ENCODE results near the gene SDC4.
A peak's percentile ranks its signal among the peaks of the same experiment; 100 is the strongest.

The SDC4 gene

DNA sequence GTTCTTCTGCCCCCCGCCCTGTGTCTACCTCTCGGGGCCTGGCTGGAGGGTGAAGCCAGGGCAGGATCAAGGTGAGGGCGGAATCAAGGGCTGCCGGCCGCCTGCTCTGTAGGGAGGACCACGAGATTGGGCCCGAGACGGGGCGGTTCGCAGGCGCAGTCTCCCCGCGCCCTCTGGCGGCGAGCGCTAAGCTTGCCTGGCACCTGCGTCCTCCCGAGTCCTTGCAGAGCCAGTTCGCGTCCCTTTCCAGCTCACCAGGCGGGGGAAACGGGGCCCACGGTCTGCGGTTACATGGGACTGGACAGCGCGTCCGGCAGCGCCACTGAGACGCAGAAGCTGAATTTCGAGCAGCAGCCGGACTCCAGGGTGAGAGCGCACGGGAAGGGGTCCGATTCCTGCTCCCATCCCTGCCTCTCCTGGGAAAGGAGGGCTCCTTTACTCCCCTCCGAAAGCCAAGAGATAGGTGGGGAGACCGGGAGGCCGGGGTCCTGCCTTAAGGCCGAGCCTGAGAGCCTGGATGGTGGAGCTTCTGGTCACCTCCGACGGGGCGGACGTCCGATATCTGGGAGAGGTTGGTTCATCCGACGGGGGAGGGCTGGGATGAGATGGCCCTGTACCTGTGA lies 36.5 kb downstream of the SDC4 start:
- H2AFZ ChIP-seq (ENCODE audit: low read length) = peak overlapping the region; percentile 55
- no peaks in the 10 kb centered on the region for H3K4me1 ChIP-seq (ENCODE audit: low read length)
- DNase-seq = peak; percentile 61
- no peak overlapping the region for H3K27ac ChIP-seq (ENCODE audit: low read length)
- H3K27me3 ChIP-seq (replicated peaks; ENCODE audit: insufficient read depth, low read length) = no peaks in the 10 kb centered on the region; the same call in 1 of the 2 replicates
- peak overlapping the region; percentile 51; the same call in 1 of the 2 replicates for H3K4me2 ChIP-seq (ENCODE audit: low read depth, low read length)
- no peak overlapping the region for H3K9ac ChIP-seq (ENCODE audit: low read length)
- H4K20me1 ChIP-seq (ENCODE audit: insufficient read depth, low read length) = no peaks in the 10 kb centered on the region
- no peaks in the 10 kb centered on the region for H3F3A ChIP-seq (ENCODE audit: insufficient read depth, low read length)
- H3K9me3 ChIP-seq (replicated peaks; ENCODE audit: insufficient read depth, low read length) = no peaks in the 10 kb centered on the region
- TF ChIP-seq EZH2 (optimal IDR thresholded peaks at IDR 0.05; ENCODE audit: low read depth, low read length) (no peak), EZH2phosphoT487 (IDR thresholded peaks at IDR 0.05; ENCODE audit: low read length) (no peak)
- TF ChIP-seq, protein P1, sequence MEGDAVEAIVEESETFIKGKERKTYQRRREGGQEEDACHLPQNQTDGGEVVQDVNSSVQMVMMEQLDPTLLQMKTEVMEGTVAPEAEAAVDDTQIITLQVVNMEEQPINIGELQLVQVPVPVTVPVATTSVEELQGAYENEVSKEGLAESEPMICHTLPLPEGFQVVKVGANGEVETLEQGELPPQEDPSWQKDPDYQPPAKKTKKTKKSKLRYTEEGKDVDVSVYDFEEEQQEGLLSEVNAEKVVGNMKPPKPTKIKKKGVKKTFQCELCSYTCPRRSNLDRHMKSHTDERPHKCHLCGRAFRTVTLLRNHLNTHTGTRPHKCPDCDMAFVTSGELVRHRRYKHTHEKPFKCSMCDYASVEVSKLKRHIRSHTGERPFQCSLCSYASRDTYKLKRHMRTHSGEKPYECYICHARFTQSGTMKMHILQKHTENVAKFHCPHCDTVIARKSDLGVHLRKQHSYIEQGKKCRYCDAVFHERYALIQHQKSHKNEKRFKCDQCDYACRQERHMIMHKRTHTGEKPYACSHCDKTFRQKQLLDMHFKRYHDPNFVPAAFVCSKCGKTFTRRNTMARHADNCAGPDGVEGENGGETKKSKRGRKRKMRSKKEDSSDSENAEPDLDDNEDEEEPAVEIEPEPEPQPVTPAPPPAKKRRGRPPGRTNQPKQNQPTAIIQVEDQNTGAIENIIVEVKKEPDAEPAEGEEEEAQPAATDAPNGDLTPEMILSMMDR (IDR thresholded peaks at IDR 0.05; ENCODE audit: low read length) = peak; percentile 90
- no peaks in the 10 kb centered on the region for H3K9me2 ChIP-seq (replicated peaks; ENCODE audit: insufficient read depth, low read length)
- H3K36me3 ChIP-seq (replicated peaks; ENCODE audit: insufficient read depth, low read length) = no peaks in the 10 kb centered on the region
- H3K79me2 ChIP-seq (ENCODE audit: low read length) = no peaks in the 10 kb centered on the region
- H3K4me3 ChIP-seq (ENCODE audit: low read length) = no peak overlapping the region; the same call in 1 of the 2 replicates

DNA sequence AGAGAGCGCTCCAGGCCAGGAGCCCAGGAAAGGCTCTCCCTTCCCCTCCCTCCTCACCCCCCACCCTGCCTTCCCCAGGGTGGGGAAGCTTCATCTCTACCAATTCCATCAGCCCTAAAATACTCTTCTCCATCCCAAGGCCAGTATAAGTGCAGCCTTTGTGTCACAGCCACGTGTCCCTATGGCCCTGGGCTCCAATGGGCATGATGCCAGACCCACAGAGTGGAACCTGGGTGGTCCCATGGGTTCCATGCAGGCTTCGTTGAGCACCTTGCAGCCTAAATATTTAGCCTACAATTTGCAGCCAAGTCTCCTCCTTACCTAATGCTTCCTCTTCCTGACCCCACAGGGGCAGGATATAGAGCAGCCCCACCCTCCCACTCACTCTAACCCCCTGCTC lies 39.1 kb downstream of the SDC4 start:
- Histone ChIP-seq H4K20me1 (ENCODE audit: insufficient read depth, low read length) (no peaks in the 10 kb centered on the region), H3K4me1 (ENCODE audit: low read length) (no peaks in the 10 kb centered on the region), H3K36me3 (replicated peaks; ENCODE audit: insufficient read depth, low read length) (no peaks in the 10 kb centered on the region)

DNA sequence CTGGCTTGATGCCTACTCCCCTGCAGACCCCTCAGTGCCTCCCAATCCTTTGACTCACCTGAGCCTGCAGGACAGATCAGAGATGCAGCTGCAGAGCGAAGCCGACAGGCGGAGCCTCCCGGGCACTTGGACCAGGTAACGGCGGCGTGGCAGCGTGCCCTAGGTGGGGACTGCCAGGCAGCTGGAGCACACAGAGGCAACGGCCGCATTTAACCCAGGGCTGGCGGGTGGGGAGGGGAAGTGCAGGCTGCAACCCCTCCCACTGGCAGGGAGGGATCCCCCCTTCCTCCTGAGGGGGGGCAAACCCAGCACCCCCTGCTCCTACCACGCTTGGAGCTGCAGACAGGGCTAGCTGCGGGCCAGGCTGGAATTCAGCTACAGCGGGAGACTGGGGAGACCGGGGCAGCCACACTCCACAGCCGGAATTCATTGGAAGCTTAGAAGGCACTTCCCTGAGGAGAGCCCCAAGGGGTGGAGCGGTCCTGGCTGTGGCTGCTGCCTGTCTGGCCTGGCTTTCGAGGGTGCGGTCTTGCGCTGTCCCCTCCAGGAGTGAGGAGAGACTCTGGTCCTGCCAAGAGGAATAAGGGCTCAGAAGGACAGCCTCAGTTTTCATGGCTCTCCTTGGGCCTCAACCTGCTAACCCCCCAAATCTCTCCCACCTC lies 40.0 kb downstream of the SDC4 start, which contains the start of gene MATN4:
Gene MATN4 (minus strand): TSS at position 183 of the 662 bp plus-strand sequence. CDS start 2,717 bp downstream, outside the sequence.
- Histone ChIP-seq H3F3A (ENCODE audit: insufficient read depth, low read length) (no peaks in the 10 kb centered on the region), H3K27me3 (replicated peaks; ENCODE audit: insufficient read depth, low read length) (peaks cover 4% of the 10 kb centered on the region; the same call in 1 of the 2 replicates), H2AFZ (ENCODE audit: low read length) (no peak within 1 kb of the TSS), H3K79me2 (ENCODE audit: low read length) (no peaks in the 10 kb centered on the region), H3K4me2 (ENCODE audit: low read depth, low read length) (no peak within 1 kb of the TSS), H3K9ac (ENCODE audit: low read length) (no peak within 1 kb of the TSS), H3K4me3 (ENCODE audit: low read length) (no peak within 1 kb of the TSS), H3K9me3 (replicated peaks; ENCODE audit: insufficient read depth, low read length) (no peaks in the 10 kb centered on the region), H3K36me3 (replicated peaks; ENCODE audit: insufficient read depth, low read length) (no peaks in the 10 kb centered on the region), H4K20me1 (ENCODE audit: insufficient read depth, low read length) (no peaks in the 10 kb centered on the region), H3K27ac (ENCODE audit: low read length) (no peak within 1 kb of the TSS), H3K4me1 (ENCODE audit: low read length) (no peaks in the 10 kb centered on the region), H3K9me2 (replicated peaks; ENCODE audit: insufficient read depth, low read length) (no peaks in the 10 kb centered on the region)
- TF ChIP-seq EZH2 (optimal IDR thresholded peaks at IDR 0.05; ENCODE audit: low read depth, low read length) (no peak), EZH2phosphoT487 (IDR thresholded peaks at IDR 0.05; ENCODE audit: low read length) (no peak)
- TF ChIP-seq, protein P1 (IDR thresholded peaks at IDR 0.05; ENCODE audit: low read length) = no peak
- DNase-seq = no peak

More for the DNA sequence above, 39.1 kb downstream of the SDC4 start:
- no peak overlapping the region for H3K4me2 ChIP-seq (ENCODE audit: low read depth, low read length)
- no peak for DNase-seq
- peaks cover 4% of the 10 kb centered on the region; the same call in 1 of the 2 replicates for H3K27me3 ChIP-seq (replicated peaks; ENCODE audit: insufficient read depth, low read length)
- TF ChIP-seq, protein P1 (IDR thresholded peaks at IDR 0.05; ENCODE audit: low read length) = no peak
- TF ChIP-seq EZH2 (optimal IDR thresholded peaks at IDR 0.05; ENCODE audit: low read depth, low read length) = no peak
- no peak for TF ChIP-seq EZH2phosphoT487 (IDR thresholded peaks at IDR 0.05; ENCODE audit: low read length)
- H3F3A ChIP-seq (ENCODE audit: insufficient read depth, low read length) = no peaks in the 10 kb centered on the region
- H3K27ac ChIP-seq (ENCODE audit: low read length) = no peak overlapping the region
- H3K4me3 ChIP-seq (ENCODE audit: low read length) = no peak overlapping the region
- no peaks in the 10 kb centered on the region for H3K9me3 ChIP-seq (replicated peaks; ENCODE audit: insufficient read depth, low read length)
- H3K9ac ChIP-seq (ENCODE audit: low read length) = no peak overlapping the region
- no peak overlapping the region for H2AFZ ChIP-seq (ENCODE audit: low read length)
- no peaks in the 10 kb centered on the region for H3K9me2 ChIP-seq (replicated peaks; ENCODE audit: insufficient read depth, low read length)
- no peaks in the 10 kb centered on the region for H3K79me2 ChIP-seq (ENCODE audit: low read length)
